Measurements from ENCODE around the gene CCSER2.

DNA sequence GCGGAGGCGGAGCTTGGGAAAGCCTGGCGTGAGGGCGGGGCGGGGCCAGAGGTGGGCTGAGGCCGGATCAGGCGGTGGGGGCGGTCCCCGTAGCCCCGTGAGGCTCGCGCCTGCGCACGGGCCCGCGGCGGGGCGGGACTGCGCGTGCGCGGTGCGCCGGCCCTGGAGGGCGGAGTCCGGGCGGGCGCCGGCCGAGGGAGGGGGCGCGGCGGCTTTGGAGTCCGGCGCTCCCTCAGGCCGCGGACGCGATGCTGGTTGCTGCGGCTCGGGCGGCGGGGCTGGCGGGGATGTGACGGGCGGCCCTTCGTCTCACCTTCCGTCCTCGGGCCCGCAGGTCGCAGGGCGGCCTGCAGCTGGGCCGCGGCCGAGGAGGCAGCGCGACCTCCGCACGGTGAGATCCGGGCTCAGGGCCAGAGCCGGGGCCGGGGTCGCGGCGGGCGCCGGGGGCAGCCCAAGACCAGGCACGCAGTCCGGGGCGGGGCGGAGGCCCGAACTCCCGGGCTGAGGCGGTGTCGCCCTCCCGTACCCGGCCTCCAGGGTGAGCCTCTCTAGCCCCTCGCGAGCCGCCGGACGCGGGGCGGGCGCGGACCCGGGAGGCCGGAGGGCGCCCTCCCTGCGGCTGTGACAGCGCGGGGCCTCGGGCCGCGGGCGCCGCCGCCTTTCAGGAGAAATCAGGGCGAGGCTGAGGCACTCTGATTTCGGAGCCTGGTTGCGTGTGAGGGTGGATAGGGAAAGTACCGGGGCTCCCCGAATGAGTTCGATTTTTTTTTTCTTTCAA is at the start of gene CCSER2:
- TF ChIP-seq, protein P1, sequence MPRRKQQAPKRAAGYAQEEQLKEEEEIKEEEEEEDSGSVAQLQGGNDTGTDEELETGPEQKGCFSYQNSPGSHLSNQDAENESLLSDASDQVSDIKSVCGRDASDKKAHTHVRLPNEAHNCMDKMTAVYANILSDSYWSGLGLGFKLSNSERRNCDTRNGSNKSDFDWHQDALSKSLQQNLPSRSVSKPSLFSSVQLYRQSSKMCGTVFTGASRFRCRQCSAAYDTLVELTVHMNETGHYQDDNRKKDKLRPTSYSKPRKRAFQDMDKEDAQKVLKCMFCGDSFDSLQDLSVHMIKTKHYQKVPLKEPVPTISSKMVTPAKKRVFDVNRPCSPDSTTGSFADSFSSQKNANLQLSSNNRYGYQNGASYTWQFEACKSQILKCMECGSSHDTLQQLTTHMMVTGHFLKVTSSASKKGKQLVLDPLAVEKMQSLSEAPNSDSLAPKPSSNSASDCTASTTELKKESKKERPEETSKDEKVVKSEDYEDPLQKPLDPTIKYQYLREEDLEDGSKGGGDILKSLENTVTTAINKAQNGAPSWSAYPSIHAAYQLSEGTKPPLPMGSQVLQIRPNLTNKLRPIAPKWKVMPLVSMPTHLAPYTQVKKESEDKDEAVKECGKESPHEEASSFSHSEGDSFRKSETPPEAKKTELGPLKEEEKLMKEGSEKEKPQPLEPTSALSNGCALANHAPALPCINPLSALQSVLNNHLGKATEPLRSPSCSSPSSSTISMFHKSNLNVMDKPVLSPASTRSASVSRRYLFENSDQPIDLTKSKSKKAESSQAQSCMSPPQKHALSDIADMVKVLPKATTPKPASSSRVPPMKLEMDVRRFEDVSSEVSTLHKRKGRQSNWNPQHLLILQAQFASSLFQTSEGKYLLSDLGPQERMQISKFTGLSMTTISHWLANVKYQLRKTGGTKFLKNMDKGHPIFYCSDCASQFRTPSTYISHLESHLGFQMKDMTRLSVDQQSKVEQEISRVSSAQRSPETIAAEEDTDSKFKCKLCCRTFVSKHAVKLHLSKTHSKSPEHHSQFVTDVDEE (CRISPR knock-in tag; IDR thresholded peaks at IDR 0.05): 0 out of 2 replicates have a peak, but pooled peaks have one; percentile 36
- TF ChIP-seq ZFP30 (CRISPR knock-in tag; IDR thresholded peaks at IDR 0.05): no peak
- TF ChIP-seq TCF4 (CRISPR knock-in tag; IDR thresholded peaks at IDR 0.05; ENCODE audit: borderline replicate concordance): no peak
- TF ChIP-seq, protein P2, sequence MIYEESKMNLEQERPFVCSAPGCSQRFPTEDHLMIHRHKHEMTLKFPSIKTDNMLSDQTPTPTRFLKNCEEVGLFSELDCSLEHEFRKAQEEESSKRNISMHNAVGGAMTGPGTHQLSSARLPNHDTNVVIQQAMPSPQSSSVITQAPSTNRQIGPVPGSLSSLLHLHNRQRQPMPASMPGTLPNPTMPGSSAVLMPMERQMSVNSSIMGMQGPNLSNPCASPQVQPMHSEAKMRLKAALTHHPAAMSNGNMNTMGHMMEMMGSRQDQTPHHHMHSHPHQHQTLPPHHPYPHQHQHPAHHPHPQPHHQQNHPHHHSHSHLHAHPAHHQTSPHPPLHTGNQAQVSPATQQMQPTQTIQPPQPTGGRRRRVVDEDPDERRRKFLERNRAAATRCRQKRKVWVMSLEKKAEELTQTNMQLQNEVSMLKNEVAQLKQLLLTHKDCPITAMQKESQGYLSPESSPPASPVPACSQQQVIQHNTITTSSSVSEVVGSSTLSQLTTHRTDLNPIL (CRISPR knock-in tag; IDR thresholded peaks at IDR 0.05; ENCODE audit: low read depth): no peak
- no peak for TF ChIP-seq POU6F1 (CRISPR knock-in tag; IDR thresholded peaks at IDR 0.05; ENCODE audit: borderline replicate concordance, low read depth)
- no peak for TF ChIP-seq TOX (CRISPR knock-in tag; IDR thresholded peaks at IDR 0.05; ENCODE audit: borderline replicate concordance)
- no peak for TF ChIP-seq PATZ1 (CRISPR knock-in tag; IDR thresholded peaks at IDR 0.05; ENCODE audit: borderline replicate concordance)
- TF ChIP-seq ZNF8 (CRISPR knock-in tag; IDR thresholded peaks at IDR 0.05): no peak
- no peak for TF ChIP-seq ZC3H10 (CRISPR knock-in tag; IDR thresholded peaks at IDR 0.05)
- no peak for TF ChIP-seq ZNF70 (CRISPR knock-in tag; IDR thresholded peaks at IDR 0.05)
- TF ChIP-seq ARNTL (CRISPR knock-in tag; IDR thresholded peaks at IDR 0.05; ENCODE audit: borderline replicate concordance, low read depth): no peak
- TF ChIP-seq SNAI2 (CRISPR knock-in tag; IDR thresholded peaks at IDR 0.05): no peak
- TF ChIP-seq RARB (CRISPR knock-in tag; IDR thresholded peaks at IDR 0.05): no peak
- TF ChIP-seq CSDC2 (CRISPR knock-in tag; IDR thresholded peaks at IDR 0.05): no peak

Data from SK-N-SH treated with all-trans-retinoic acid at 6 μM for 48 hours (cell line).